GM18517 (cell line): ENCODE results near the gene GALNT2.

ENCODE experiments used
- ATAC-seq: cut with Tn5 transposase; IDR thresholded peaks from one replicate; pipeline ENCODE4 v1.9.1; 2021; ENCODE audit warnings: mild to moderate bottlenecking, moderate library complexity; ENCODE audit not compliant: unreplicated experiment

The GALNT2 gene

GRCh38 chr1:230087028-230087716 lies 20.1 kb downstream of the GALNT2 start:
- ATAC-seq, result no peak

DNA sequence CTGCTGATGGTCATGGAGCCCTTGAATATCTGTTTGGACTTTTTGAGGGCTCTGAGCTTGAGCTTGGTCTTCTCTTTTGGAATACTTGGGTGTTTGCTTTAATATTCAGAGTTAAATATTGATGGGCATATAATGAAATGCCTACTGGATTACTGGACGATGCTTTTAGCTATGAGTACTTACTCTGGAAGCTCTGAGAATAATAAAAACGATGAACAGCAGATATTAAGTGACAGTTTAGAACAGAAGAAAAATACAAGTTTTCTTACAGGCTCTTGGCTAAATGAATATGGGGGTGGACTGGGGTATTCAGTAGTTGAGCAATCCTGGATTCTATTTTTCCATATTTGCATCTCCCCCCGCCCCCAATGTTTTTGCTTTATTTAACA lies 20.7 kb downstream of the GALNT2 start:
- ATAC-seq, result no peak

- no peak for ATAC-seq
Observed at GRCh38 chr1:230090194-230090711, 23.2 kb downstream of the GALNT2 start.

DNA sequence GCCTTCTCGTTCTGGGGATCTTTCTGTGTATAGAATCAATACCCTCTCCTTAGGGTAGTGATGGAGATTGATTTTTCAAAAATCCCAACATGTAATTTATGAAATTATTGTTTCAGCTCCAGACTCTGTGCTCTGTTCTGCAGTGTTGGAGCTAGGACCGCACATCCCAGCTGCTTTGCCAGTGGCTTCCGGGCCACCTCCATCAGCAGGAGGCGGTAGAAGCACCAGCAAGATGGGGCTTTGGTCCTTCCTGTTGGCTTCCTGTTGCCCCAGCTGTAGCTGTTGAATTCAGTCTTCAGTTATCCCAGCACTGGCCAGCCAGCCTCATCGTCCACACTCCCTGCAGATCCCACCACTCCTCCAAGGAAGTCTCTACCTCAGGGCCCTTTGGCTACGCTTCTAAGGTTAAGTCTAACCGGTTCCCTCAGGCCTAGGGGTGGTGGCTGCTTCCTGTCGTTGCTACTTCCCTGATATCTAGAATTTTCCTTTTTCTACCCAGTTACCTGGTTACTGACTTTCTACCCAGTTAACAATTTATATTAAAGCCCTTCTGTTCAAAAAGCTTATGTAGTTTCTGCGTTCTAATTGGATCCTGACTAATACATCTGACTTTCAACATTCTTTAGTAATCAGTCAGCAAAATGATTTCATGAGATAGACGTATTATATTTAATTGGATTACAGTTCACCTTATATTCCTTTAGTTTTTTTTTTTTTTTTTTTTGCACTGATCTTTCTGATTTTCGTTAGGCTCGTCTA lies 24.6 kb downstream of the GALNT2 start:
- ATAC-seq, result no peak

DNA sequence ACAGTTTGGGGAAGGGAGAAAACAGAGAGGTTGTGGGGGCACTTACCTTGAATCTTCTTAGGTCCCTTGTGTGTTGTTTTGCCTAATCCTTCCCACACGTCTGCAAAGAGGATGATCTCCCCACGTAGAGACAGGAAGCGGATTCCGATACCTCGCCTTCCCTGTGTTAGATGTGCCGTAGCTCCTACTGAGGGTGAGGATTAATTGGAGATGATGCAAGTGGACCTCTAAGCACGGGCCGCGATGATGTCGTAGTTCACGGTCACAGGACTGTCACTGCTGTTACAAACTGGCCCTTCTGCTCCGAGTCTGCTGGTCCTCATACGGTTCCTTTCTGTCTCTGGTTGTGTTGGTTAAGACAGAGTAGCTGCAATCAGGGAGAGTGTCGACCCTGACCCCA lies 27.7 kb downstream of the GALNT2 start:
- ATAC-seq, result no peak

DNA sequence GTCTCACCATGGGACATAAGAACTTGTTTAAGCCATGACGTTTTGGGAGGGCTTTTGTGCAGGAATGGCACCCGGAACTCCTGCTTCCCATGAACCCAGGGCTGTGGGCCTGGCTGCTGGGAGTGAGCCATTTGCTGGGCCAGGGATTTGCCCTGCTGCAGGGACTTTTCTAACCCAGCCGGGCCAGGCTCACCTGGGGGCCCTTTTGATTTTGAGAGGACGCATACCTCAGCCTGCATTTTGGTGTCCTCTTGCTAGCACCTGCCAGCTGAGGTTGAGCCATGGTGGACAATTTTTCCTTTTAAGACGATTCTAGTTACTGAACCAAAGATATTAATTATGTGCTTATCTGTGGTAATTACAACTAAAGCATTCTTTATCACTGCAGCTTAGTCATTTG lies 28.9 kb downstream of the GALNT2 start:
- no peak for ATAC-seq

DNA sequence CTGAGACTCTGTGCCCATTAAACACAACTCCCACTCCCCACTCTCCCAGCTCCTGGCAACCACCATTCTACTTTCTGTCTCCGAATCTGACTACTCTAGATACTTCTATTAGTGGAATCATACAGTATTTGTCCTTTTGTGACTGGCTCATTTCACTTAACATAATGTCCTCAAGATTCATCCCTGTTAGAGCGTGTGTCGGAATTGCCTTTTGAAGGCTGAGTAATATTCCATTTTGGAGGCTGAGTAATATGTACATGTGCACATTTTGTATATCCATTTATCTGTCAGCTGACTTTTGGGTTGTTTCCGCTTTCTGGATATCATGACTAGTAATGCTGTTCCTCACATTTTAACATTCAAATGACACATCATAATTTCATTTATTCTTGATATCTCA lies 30.3 kb downstream of the GALNT2 start:
- no peak for ATAC-seq

GRCh38 chr1:230098723-230099122 lies 31.7 kb downstream of the GALNT2 start:
- no peak for ATAC-seq

DNA sequence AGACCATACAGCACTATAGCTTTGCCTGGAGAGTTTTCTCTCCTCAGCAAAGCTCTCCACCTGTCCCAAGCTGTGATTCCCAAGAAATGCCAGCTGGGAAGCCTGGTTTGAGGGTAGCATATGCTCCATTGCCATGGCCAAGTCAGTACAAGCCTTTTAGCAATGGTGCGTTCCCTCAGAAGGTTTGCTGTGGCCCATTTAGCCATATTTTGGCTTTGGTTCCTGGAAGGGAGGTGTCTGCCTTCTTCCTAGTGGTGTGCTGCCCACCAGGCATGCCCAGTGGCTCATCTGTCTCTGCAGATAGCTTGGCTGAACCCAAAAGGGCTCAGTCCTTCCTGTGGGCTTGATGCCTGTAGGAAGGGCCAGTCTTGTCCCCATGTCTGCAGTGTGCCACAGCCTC lies 32.4 kb downstream of the GALNT2 start:
- no peak for ATAC-seq

DNA sequence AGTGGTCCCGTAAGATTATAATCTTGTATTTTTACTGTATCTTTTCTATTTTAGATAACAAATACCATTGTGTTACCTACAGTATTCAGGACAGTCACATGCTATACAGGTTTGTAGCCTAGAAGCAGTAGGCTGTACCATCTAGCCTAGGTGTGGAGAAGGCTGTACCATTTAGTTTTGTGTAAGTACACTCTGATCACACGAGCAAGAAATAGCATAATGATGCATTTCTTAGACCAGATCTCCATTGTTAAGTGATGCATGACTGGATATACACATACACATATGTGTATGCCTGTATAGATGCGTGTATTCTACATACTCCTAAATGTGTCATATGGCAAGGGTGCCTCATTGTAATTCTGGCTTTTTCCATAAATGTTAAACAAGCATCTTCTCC lies 33.9 kb downstream of the GALNT2 start:
- no peak for ATAC-seq

GRCh38 chr1:230101556-230101955 lies 34.5 kb downstream of the GALNT2 start:
- ATAC-seq, result no peak

- no peak for ATAC-seq
Observed at GRCh38 chr1:230102046-230102445, 35.0 kb downstream of the GALNT2 start.

GRCh38 chr1:230102472-230102871 lies 35.4 kb downstream of the GALNT2 start:
- no peak for ATAC-seq

DNA sequence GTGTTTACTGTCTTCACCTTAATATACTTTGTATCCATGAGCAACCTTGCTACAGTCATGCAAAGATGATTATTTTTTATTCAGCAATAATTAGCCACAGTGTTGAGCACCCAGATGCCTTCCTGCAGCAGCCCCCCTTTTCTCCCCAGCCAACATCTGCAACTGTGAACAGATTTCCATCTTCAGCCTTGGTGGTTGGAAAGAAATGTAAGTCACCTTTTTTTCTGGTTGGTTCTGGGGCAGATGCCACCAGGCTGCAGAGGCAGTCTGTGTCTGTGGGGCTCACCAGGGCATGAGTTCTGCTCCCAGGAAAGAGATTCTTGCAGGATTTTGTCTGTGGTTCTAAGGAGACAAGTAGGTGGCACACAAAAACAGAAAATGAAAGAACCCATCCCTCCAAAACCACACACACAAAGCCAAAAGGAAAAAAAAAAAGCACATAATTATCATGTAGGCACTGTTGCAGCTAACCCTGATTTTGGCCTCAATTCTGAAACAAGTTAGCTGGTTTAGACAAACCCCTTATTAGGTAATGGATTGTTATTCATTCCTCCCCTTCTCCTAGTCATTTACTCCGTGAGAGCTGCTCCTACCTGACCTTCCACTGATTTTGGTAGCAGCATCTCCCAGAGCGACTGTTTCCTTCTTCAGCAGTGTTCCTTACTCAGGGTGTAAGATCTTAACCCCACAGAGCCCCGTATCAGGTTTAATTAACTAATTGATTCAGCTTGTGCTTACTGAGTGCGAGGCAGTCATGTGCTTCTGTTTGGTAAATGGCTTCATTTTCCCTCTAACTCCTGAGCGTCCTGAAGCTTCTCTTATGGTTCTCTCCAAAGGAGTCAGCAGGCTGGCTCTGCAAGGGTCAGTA lies 36.5 kb downstream of the GALNT2 start:
- ATAC-seq, result no peak

DNA sequence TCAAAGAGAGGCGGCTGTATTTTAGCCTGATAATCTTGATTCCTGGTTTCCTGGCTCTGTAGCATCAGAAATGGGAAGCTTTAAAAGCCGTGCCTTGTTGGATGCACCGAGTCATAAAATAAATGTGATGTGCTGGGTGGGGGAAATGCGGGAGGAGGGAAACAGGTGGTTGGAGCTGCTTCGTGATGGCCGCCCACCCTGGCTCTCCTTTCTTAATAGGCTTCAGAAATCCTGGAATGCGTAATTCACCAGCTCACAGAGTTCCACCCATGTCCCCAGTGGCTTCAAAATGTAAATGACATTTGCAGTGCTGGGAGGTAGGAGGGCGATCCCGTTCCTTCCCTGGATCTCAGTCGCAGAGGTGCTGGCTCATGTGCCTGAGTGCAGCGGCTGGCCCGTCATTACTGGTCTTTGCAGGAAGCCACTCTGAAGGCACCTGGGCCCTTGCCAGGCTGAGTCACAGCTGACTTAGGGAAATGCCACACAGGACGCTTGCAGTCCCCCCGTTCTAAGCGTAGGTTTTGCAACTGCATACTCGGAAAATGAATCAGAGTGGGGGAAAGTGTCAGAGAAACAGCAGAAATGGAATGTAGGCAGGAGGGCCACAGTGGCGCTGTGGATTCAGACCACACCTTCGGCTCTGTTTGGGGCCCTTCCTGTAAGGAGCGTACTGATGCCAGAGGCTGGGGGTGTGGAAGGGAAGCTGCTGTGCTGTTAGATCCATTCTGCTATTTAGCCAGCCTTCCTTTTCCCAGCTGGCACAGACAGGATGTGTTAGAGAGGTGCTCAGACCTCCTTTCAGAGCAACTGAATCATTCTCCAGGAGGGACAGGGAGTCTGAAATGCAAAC lies 37.6 kb downstream of the GALNT2 start:
- ATAC-seq, result peak; percentile 49

DNA sequence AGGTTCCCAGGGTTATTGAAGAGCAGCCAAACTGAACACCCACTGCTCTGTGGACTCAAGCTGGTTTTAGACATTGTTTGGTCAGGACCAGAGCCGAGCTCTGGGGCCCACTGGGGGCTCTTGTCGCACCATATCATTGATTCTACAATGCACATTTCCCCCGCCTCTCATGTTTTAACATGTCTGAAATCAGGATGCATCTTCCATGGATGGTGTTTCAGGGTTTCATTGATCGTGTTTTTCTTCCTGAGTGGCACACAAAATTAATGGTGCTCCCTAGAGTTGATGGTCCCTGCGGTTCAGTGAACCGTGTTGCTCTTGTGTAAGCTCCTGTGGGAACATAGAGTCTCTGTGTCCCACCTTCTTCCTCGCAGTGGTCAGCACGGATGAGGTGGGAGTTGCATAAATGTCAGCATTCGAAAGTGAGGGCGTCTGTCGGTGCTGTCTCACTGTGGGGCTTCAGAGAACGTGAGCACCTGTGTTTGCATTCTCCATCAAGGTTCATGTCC lies 38.3 kb downstream of the GALNT2 start:
- no peak for ATAC-seq

DNA sequence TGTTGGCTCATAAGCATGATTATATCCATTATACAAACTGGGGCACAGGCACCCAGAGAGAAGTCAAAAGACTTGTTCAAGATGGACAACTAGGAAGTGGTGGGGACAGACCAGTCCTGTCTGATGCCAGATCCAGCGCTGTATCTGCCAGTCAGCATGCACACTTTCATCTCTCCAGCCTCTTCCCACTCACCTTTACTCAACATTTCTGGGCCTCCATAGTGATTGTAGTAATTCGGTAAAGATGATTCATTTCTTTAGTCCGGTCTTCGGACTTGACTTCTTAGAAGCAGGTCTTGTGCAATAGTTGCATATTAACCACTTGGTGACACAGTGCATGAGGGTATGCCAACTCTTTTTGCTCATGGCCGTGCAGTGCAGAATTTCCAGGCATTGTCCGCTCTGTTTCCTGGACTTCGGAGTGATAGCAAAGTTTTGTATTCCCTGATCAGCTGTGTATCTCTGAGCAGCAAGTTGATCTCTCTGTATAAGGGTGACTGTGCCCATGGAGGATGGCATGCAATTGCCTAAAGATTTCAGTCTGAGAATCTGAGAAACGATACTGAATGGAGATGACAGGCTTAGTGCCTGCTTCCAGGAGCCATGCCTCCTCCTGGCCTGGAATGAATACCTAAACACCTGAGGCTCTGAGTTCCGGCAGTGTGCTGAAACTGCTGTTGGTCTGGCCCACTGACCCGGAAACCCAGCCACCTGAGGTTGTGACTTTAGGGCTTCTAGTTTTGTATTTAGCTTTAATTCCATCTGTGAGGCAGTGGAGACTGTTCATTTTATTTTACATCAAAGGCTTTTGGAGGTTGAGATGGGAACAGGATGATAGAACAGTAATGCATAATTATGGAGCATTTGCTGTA lies 39.0 kb downstream of the GALNT2 start:
- ATAC-seq, result no peak

DNA sequence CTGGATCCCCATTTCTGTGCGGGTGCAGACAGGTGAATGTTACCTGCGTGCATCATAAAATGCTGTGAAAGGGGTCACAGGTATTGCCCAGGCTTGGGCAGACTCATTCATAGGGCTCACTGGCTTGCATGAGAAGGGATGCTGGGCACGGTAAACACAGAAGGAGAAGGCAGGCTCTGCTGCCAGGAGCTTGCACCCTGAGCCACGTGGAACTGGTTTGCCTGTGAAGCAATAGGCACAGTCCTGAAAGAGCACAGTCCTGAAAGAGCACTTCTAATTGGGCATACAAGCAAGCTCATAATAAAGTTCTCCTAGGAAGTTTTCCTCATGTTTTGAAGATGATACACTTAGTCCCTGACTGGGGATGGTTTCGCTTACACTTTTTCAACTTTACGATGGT lies 40.9 kb downstream of the GALNT2 start:
- no peak for ATAC-seq

DNA sequence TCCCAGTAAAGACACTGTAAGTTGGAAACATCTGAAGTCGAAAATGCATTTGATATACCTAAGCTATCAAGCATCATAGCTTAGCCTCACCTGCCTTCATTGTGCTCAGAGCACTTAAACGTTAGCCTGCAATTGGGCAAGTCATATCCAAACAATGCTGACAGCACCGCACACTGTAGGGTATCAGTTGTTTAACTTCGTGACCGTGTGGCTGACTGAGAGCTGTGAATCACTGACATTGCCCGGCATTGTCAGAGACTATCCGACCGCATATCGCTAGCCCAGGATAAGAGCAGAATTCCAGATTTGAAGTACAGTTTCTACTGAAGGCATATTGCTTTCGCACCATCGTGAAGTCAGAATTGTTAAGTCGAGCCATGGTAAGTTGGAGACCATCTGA lies 41.5 kb downstream of the GALNT2 start:
- no peak for ATAC-seq
